Mesothelial cell of epicardium (in vitro differentiated cells): ENCODE measurements around the gene C11orf97. TPM values are rescaled to one million over a fixed set of nuclear protein-coding genes. Genes with fewer than 3 reads are reported as not detected.
A peak's percentile ranks its signal among the peaks of the same experiment; 100 is the strongest.

Experiments
- DNase-seq, 2 experiments: peaks; one replicate each; pipeline ENCODE4 v3.0.0; 2021; ENCODE audit warnings: low spot score in 2 of 2; ENCODE audit not compliant: unreplicated experiment in 2 of 2
- H3K27ac Mint-ChIP-seq: 2 replicates; pipeline ENCODE4 v1.8.0; 2021; ENCODE audit warnings: mixed read lengths
- H3K27me3 Mint-ChIP-seq: 2 replicates; pipeline ENCODE4 v1.8.0; 2021; ENCODE audit warnings: low read depth, mixed read lengths
- H3K36me3 Mint-ChIP-seq: 2 replicates; pipeline ENCODE4 v1.8.0; 2021; ENCODE audit warnings: mixed read lengths
- H3K4me1 Mint-ChIP-seq: 2 replicates; pipeline ENCODE4 v1.8.0; 2021; ENCODE audit warnings: mixed read lengths
- H3K4me3 Mint-ChIP-seq: 2 replicates; pipeline ENCODE4 v1.8.0; 2021; ENCODE audit warnings: mild to moderate bottlenecking, moderate library complexity, mixed read lengths
- H3K9me3 Mint-ChIP-seq: 2 replicates; pipeline ENCODE4 v1.8.0; 2021; ENCODE audit warnings: mixed read lengths
- total RNA-seq: library from RNA; stranded (reverse); gene quantifications from 3 replicates; pipeline ENCODE4 v1.2.1, GENCODE V29; 2021
- TF ChIP-seq, protein P1 (sequence below): fragments of 200-600 bp; sonication (generic); IDR thresholded peaks from one replicate; pipeline ENCODE4 v1.5.0; 2021; ENCODE audit warnings: antibody characterized with exemption; ENCODE audit not compliant: unreplicated experiment

Gene C11orf97
- total RNA-seq, 1 donor from 2014 or later: not detected

DNA sequence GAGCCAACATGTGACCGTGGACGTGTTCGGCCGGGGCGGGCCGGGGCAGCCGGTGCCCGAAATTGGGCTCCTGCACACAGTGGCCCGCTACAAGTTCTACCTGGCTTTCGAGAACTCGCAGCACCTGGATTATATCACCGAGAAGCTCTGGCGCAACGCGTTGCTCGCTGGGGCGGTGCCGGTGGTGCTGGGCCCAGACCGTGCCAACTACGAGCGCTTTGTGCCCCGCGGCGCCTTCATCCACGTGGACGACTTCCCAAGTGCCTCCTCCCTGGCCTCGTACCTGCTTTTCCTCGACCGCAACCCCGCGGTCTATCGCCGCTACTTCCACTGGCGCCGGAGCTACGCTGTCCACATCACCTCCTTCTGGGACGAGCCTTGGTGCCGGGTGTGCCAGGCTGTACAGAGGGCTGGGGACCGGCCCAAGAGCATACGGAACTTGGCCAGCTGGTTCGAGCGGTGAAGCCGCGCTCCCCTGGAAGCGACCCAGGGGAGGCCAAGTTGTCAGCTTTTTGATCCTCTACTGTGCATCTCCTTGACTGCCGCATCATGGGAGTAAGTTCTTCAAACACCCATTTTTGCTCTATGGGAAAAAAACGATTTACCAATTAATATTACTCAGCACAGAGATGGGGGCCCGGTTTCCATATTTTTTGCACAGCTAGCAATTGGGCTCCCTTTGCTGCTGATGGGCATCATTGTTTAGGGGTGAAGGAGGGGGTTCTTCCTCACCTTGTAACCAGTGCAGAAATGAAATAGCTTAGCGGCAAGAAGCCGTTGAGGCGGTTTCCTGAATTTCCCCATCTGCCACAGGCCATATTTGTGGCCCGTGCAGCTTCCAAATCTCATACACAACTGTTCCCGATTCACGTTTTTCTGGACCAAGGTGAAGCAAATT lies 33.3 kb downstream of the C11orf97 start:
- H3K27me3 Mint-ChIP-seq: no peaks in the 10 kb centered on the region
- peak overlapping the region; percentile 83 for H3K27ac Mint-ChIP-seq
- peak overlapping the region; percentile 76 for H3K4me3 Mint-ChIP-seq
- DNase-seq: no peak
- no peaks in the 10 kb centered on the region for H3K9me3 Mint-ChIP-seq
- TF ChIP-seq, protein P1, sequence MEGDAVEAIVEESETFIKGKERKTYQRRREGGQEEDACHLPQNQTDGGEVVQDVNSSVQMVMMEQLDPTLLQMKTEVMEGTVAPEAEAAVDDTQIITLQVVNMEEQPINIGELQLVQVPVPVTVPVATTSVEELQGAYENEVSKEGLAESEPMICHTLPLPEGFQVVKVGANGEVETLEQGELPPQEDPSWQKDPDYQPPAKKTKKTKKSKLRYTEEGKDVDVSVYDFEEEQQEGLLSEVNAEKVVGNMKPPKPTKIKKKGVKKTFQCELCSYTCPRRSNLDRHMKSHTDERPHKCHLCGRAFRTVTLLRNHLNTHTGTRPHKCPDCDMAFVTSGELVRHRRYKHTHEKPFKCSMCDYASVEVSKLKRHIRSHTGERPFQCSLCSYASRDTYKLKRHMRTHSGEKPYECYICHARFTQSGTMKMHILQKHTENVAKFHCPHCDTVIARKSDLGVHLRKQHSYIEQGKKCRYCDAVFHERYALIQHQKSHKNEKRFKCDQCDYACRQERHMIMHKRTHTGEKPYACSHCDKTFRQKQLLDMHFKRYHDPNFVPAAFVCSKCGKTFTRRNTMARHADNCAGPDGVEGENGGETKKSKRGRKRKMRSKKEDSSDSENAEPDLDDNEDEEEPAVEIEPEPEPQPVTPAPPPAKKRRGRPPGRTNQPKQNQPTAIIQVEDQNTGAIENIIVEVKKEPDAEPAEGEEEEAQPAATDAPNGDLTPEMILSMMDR: no peak
- peaks cover 57% of the 10 kb centered on the region for H3K4me1 Mint-ChIP-seq
- no peaks in the 10 kb centered on the region for H3K36me3 Mint-ChIP-seq

DNA sequence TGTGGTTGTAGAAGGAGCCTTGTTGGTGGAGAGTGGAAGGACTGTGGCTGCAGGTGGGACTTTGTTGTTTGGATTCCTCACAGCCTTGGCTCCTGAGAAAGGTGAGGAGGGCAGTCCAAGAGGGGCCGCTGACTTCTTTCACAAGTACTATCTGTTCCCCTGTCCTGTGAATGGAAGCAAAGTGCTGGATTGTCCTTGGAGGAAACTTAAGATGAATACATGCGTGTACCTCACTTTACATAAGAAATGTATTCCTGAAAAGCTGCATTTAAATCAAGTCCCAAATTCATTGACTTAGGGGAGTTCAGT lies 33.9 kb downstream of the C11orf97 start:
- TF ChIP-seq, protein P1: no peak
- DNase-seq: no peak
- Mint-ChIP-seq H3K36me3 (no peaks in the 10 kb centered on the region), H3K4me3 (peak overlapping the region; percentile 76), H3K4me1 (peaks cover 62% of the 10 kb centered on the region), H3K27me3 (no peaks in the 10 kb centered on the region), H3K9me3 (no peaks in the 10 kb centered on the region), H3K27ac (peak overlapping the region; percentile 83)

DNA sequence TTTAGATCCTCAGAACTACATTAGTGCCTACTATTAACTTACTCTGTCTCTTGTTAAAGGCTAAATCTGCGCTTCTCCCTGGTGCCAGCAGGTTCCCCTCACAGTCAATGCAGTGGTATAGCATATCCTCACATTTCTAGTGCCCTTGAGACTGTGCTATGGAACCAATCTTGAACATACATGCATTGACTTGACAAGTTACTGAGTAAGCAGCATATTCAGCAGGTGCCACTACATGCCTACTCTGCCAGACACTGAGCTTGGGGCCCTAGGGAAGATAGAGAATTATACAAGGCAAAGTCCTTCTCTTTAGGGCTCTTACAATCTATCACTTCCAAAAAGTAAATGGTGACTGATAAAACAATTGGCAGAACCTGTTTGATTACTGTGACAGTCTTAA lies 34.6 kb downstream of the C11orf97 start:
- DNase-seq: no peak
- TF ChIP-seq, protein P1: no peak
- Mint-ChIP-seq H3K4me1 (peaks cover 62% of the 10 kb centered on the region), H3K9me3 (no peaks in the 10 kb centered on the region), H3K27ac (peak overlapping the region; percentile 85), H3K27me3 (no peaks in the 10 kb centered on the region), H3K36me3 (no peaks in the 10 kb centered on the region), H3K4me3 (peak overlapping the region; percentile 76)

DNA sequence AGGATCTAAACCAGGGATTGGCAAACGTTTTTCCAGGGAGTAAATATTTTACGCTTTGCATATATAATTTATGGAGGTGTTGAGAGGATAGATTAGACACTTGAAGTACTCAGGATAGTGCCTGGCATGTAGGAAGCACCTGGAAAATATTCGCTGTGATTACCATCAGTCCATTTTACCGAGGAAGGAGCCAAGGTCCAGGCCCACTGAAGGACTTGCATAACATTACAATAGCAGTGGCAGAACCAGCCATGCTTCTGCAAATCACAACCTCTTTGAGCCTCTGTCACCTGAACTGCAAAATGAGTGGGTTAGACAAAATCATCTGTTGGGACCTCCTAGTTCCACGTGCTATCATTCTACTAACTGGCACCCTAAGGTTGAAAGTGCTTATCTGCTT lies 36.9 kb downstream of the C11orf97 start:
- Mint-ChIP-seq H3K27ac (no peak overlapping the region), H3K27me3 (no peaks in the 10 kb centered on the region), H3K36me3 (no peaks in the 10 kb centered on the region), H3K4me1 (peaks cover 51% of the 10 kb centered on the region), H3K9me3 (no peaks in the 10 kb centered on the region), H3K4me3 (peak overlapping the region; percentile 36)
- TF ChIP-seq, protein P1: no peak
- no peak for DNase-seq

GRCh38 chr11:94550513-94550912 lies 38.3 kb downstream of the C11orf97 start:
- no peaks in the 10 kb centered on the region for H3K36me3 Mint-ChIP-seq

More at GRCh38 chr11:94550513-94550912, 38.3 kb downstream of the C11orf97 start:
- H3K9me3 Mint-ChIP-seq: no peaks in the 10 kb centered on the region
- H3K27me3 Mint-ChIP-seq: no peaks in the 10 kb centered on the region
- TF ChIP-seq, protein P1: no peak
- no peak for DNase-seq
- peaks cover 51% of the 10 kb centered on the region for H3K4me1 Mint-ChIP-seq
- peak overlapping the region; percentile 44 for H3K27ac Mint-ChIP-seq
- H3K4me3 Mint-ChIP-seq: peak overlapping the region; percentile 5
